Activated naive CD4-positive, alpha-beta T cell treated with anti-CD3 and anti-CD28 coated beads, Interleukin-2, amount 50 U/mL, for 16 hours (primary cell): Measurements from ENCODE around the gene PHACTR3.

ENCODE experiments used
- DNase-seq: peaks from one replicate; pipeline ENCODE4 v3.0.0-alpha.2; 2020

PHACTR3 gene

DNA sequence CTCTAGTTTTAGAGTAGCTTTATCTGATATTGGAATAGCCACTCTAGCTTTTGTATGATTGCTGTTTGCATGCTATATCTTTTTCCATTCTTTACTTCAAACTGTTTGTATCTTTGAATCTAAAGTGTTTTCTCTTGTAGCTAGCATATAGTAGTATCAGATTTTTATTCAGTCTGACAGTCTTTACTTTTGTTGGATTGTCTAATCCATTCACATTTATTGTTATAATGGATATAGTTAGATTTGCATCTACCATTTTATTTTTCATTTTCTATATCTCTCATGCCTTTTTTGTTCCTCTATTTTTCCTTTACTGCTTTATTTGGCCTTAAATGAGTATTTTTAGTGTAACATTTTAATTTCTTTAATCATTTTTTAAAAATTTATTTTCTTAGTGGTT lies 52.1 kb downstream of the PHACTR3 start:
- DNase-seq: no peak

DNA sequence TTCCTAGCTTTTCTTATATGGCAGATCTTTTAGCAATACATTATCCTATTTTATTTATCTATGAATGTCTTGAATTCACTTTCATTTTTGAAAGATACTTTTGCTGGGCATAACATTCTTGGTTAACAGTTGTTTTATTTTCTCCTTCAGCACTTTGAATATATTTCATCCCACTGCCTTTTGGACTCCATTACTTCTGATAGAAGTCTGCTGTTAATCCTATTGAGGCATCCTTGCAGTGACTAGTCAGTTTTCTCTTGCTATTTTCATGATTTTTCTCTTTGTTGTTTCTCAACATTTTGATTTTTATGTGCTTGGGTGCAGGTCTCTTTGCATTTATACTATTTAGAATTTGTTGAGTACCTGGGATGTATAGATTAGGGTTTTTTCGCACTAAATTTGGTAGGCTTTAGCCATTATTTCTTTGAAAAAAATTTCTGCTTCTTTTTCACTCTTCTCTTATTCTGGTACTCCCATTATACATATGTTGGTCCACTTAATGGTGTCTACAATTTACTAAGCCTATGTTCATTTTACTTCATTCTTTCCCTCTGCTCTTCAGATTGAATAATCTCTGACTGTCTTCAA lies 53.2 kb downstream of the PHACTR3 start:
- DNase-seq: no peak

- DNase-seq: no peak
Measured at GRCh38 chr20:59660471-59660870, 56.1 kb downstream of the PHACTR3 start.

DNA sequence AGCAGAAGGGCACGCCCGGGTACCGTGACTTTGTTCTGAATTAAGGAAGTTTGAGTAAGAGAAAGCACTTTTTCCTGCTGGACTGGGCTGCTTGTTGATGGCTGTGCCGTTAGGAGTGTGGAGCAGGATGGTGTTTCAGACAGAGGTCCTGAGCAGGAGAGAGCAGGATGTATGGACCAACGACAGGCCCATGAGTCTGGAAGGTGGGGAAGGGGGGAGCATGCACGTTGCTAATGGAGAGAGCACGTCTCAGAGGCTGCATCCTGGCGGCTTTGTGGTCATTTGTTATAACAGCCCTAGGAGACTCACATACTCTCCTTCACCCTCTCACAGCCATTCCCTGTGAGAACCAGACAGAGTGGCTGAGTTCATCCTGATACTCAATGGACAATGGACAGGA lies 56.8 kb downstream of the PHACTR3 start:
- DNase-seq: no peak

DNA sequence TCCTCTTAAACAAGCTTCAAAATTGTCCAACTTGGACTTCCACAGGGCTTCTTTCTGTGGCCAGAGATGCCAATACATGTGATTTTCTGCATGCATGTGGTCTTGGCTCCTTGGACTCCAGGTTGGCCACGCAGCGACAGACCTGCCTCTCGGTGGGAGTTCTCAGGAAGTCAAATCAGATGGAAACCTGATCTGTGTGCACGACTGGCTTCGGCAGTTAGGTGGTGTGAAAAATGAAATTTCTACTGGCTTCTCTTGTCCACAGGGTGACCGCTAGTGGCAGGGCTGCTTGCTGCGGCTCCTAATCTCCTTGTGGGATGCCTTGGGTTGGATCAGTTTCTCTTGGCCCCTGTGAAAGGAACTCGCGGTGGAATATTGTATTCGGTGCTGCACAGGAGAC lies 57.3 kb downstream of the PHACTR3 start:
- DNase-seq: no peak

DNA sequence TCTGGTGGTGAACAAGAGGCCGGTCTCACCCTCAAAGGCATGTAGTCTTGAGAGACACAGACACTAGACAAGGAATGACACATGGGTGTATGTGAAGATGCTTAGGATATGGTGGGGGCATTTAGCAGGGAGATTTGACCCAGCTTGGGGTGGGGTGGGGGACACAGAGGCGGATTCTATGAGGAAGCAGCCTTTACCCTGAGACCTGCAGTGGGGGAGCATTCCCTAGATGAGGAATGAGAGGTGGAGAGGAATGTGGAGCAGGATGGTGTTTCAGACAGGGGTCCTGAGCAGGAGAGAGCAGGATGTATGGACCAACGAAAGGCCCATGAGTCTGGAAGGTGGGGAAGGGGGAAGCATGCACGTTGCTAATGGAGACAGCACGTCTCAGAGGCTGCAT lies 57.8 kb downstream of the PHACTR3 start:
- DNase-seq: no peak

DNA sequence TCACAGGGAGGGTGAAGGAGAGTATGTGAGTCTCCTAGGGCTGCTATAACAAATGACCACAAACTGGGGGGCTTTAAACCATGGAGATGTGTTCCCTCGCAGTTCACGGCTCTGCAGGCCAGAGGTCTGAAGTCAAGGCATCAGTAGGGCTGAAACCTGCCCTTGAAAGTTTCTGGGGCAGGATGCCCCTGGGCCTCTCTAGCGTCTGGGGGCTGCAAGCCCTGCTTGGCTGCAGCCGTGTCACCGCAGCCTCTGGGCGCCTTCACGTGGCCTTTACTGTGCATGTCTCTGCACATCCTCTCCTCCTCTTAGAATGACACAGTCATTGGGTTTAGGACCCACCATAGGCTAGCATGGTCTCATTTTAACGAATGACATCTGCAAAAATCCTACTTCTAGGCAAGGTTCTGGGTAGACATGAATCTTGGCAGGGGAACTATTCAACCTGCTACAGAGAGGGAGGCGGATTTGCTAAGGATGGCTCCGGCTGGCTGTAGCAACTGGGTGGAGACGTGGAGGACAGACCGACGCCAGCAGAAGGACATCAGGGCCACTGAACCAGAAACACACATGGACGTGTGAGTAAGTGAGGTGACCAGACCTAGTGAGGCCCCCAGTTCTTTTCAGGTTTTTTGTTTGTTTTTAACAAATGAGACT lies 58.6 kb downstream of the PHACTR3 start:
- no peak for DNase-seq

GRCh38 chr20:59663513-59664060 lies 59.2 kb downstream of the PHACTR3 start:
- no peak for DNase-seq

DNA sequence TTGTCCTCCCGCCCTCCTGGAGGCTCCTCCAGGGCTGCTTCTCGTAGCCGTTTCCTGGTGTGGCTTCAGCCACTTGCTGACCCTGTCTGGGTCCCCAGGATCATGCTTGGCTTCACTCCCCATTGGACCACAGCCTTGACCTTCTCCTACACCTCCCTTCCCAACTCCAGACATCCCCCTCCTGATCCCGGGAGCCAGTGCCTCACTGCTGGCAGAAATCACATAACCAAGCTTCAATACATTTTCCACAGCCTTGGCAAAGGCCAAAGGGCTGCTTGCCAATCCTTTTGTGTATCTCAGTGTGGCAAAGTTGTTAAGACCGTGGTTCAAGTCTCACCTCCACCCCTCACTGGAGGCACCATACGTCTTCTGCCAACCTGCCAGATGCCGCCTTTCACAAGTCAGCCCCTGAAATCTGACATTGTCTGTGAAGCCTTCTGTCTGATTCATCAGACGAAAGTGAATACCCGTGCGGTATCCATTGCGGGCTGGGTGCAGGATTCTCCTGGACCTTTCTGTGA lies 60.1 kb downstream of the PHACTR3 start:
- DNase-seq: no peak

- DNase-seq: no peak
Measured at GRCh38 chr20:59665656-59666555, 61.6 kb downstream of the PHACTR3 start.

DNA sequence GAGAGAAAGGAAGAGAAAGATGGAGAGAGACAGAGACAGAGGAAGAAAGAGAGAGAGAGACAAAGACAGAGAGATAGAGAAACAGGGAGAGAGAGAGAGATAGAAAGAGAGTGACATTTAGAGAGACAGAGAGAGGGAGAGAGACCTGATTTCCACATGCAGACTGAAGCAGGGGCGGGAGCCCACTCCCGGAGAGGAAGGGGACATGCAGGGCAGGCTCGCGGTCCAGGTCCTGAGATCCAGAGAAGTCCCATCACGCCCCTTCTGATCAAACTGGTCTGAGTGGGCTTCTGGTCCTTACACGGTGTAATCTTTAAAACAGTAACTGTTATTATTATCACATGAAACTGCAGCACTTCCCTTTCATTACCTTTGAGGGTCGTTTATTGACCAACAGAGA lies 62.2 kb downstream of the PHACTR3 start:
- DNase-seq: no peak

GRCh38 chr20:59667131-59667530 lies 62.8 kb downstream of the PHACTR3 start:
- DNase-seq: no peak

- no peak for DNase-seq
Measured at GRCh38 chr20:59667981-59668515, 63.7 kb downstream of the PHACTR3 start.

DNA sequence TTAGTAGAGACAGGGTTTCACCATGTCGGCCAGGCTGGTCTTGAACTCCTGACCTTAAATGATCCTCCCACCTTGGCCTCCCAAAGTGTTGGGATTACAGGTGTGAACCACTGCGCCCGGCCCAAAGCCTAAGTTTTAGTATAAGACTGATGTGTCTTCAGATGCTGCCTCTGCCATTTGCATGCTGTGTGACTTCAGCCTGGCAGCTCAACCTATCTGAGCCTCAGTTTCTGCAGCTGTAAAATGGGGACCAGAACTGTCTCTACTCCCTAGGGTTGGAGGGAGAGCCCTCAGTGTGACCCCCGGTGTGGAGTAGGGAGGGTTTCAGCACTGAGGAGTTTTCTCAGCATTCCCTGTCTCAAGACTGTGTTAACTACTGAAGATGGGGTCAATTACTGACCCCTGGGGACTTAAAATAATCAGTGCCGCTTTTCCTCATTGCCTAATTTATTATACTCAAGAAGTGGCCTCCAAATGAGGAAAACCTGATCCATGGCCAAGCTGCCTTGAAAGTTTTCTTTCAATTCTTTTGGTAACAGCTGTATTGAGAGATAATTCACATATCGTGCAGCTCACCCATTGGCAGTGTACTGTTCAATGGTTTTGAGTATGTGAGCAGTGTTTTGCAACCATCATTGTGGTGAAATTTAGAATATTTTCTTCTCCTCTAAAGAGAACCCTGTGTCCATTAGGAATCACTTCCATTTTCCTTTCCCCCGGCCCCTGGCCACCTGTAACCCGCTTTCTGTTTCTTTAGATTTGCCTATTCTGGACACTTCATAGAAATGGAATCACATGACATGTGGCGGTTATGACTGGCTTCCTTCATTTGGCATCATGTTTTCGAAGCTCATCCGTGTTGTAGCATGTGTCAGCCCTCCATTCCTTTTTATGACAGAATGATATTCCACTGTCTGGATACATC lies 64.8 kb downstream of the PHACTR3 start:
- DNase-seq: no peak

- no peak for DNase-seq
Measured at GRCh38 chr20:59670786-59671492, 66.6 kb downstream of the PHACTR3 start.

DNA sequence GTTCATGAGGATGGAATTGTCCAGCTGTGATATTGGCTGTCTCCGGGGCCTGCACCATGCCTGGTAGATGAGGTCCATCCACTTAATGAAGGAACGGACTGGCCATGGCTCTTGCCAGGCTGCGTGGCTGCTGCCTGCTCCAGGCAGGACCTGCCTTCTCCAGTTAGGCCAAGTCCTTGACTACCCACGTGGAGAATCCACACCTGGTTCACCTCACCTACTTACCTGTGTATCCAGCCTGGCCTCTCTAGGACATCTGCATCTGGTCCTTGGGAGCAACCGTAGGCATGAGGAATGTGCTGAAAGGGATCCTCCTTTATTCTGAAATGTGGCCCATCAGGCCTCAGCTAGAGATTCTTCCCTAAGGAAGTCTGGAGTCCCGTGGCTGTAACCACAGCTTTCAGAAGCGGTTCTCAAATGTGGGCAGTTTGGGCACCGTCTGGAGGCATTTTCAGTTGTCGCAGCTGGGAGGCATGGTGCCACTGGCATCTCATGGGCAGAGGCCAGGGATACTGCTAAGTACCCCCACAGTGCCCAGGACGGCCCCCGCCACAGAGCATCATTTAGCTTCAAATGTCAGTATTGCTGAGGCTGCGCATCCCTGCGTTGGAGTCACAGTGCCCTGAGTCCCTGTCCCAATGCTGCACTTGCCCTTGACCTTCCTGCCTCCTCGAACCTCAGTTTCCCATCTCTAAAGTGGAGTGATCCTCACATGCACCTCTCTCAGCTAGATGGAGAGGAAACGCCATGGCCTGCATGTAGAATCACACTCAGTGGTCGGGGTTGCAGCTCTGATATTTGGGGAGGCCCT lies 67.5 kb downstream of the PHACTR3 start:
- no peak for DNase-seq

GRCh38 chr20:59672576-59672975 lies 68.2 kb downstream of the PHACTR3 start:
- DNase-seq: no peak

- DNase-seq: no peak
Measured at GRCh38 chr20:59673288-59673997, 69.1 kb downstream of the PHACTR3 start.

- DNase-seq: no peak
Measured at GRCh38 chr20:59673998-59674445, 69.7 kb downstream of the PHACTR3 start.
